Measurements from ENCODE around the gene SHLD2.

SHLD2 gene, protein sequence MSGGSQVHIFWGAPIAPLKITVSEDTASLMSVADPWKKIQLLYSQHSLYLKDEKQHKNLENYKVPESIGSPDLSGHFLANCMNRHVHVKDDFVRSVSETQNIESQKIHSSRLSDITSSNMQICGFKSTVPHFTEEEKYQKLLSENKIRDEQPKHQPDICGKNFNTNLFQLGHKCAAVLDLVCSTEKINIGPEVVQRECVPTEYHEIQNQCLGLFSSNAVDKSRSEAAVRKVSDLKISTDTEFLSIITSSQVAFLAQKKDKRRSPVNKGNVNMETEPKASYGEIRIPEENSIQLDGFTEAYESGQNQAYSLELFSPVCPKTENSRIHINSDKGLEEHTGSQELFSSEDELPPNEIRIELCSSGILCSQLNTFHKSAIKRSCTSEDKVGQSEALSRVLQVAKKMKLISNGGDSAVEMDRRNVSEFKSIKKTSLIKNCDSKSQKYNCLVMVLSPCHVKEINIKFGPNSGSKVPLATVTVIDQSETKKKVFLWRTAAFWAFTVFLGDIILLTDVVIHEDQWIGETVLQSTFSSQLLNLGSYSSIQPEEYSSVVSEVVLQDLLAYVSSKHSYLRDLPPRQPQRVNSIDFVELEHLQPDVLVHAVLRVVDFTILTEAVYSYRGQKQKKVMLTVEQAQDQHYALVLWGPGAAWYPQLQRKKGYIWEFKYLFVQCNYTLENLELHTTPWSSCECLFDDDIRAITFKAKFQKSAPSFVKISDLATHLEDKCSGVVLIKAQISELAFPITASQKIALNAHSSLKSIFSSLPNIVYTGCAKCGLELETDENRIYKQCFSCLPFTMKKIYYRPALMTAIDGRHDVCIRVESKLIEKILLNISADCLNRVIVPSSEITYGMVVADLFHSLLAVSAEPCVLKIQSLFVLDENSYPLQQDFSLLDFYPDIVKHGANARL

GRCh38 chr10:87094373-87095235, at the start of gene SHLD2, which contains the start of gene GLUD1:
SHLD2 (plus strand) TSS chr10:87095206; CDS start chr10:87151355, 56,149 bp downstream.
GLUD1 (minus strand) TSS chr10:87094843; CDS start chr10:87094769, 74 bp downstream.
- Mint-ChIP-seq H3K27ac (peak within 1 kb of the TSS; percentile 96), H3K9me3 (no peaks in the 10 kb centered on the region), H3K27me3 (ENCODE audit: low read depth) (no peaks in the 10 kb centered on the region), H3K4me3 (peak within 1 kb of the TSS; percentile 92), H3K4me1 (ENCODE audit: low read depth) (peaks cover 46% of the 10 kb centered on the region), H3K36me3 (ENCODE audit: low read depth) (peaks cover 28% of the 10 kb centered on the region)

DNA sequence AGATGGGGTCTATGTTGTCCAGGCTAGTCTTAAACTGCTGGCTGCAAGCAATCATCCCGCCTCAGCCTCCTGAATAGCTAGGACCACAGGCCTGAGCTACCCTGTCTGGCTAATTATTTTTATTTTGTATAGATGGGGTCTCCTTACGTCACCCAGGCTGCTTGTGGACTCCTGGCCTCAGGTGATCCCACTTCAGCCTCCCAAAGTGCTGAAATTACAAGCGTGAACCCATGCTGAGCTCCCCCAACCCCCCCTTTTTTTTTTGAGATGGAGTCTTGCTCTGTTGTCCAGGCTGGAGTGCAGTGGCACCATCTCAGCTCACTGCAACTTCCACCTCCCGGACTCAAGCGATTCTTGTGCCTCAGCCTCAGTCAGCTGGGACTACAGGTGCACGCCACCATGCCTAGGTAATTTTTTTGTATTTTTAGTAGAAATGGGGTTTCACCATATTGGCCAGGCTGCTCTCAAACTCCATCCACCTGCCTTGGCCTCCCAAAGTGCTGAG, 49.5 kb upstream of the SHLD2 start:
- Mint-ChIP-seq H3K27me3 (ENCODE audit: low read depth) (no peaks in the 10 kb centered on the region), H3K4me3 (no peak overlapping the region), H3K27ac (no peak overlapping the region), H3K9me3 (no peaks in the 10 kb centered on the region), H3K36me3 (ENCODE audit: low read depth) (peaks cover 21% of the 10 kb centered on the region), H3K4me1 (ENCODE audit: low read depth) (no peaks in the 10 kb centered on the region)

GRCh38 chr10:87053111-87053510, 41.9 kb upstream of the SHLD2 start:
- H3K27ac Mint-ChIP-seq = no peak overlapping the region
- H3K36me3 Mint-ChIP-seq (ENCODE audit: low read depth) = peaks cover 27% of the 10 kb centered on the region
- H3K4me1 Mint-ChIP-seq (ENCODE audit: low read depth) = no peaks in the 10 kb centered on the region
- H3K4me3 Mint-ChIP-seq = no peak overlapping the region
- no peaks in the 10 kb centered on the region for H3K27me3 Mint-ChIP-seq (ENCODE audit: low read depth)
- no peaks in the 10 kb centered on the region for H3K9me3 Mint-ChIP-seq

DNA sequence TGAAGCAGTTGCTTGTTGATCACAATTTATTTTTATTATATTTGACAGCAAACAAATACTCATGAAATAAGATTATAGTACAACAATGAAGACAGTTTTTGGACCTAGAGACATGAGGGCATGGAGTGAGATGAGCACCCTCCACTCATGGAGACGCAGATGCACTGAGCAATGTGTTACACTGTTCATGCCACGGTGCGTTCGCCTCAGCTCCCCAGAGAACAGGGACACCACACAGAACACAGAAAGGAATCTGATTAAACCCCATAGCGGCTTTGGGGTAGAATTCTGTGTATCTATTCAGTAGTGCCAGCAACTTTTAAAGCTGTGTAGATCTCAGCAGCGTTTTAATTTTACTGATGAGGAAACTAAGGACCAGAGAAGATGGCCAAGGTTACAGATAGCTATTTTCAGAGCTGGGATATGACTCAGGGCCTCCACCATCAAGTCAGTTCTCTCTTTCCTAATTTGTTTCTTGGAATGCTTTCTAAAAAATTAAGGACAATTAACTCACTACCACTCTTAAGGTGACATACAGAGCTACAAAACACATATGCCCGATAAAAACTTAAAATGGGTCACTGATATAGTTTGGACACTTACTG, 41.3 kb upstream of the SHLD2 start:
- no peaks in the 10 kb centered on the region for H3K9me3 Mint-ChIP-seq
- H3K36me3 Mint-ChIP-seq (ENCODE audit: low read depth) = peaks cover 29% of the 10 kb centered on the region
- no peaks in the 10 kb centered on the region for H3K4me1 Mint-ChIP-seq (ENCODE audit: low read depth)
- H3K4me3 Mint-ChIP-seq = no peak overlapping the region
- no peak overlapping the region for H3K27ac Mint-ChIP-seq
- no peaks in the 10 kb centered on the region for H3K27me3 Mint-ChIP-seq (ENCODE audit: low read depth)

- no peaks in the 10 kb centered on the region for H3K27me3 Mint-ChIP-seq (ENCODE audit: low read depth)
- H3K27ac Mint-ChIP-seq = no peak overlapping the region
- H3K4me3 Mint-ChIP-seq = no peak overlapping the region
- no peaks in the 10 kb centered on the region for H3K4me1 Mint-ChIP-seq (ENCODE audit: low read depth)
- peaks cover 37% of the 10 kb centered on the region for H3K36me3 Mint-ChIP-seq (ENCODE audit: low read depth)
- H3K9me3 Mint-ChIP-seq = no peaks in the 10 kb centered on the region
These were observed 40.4 kb upstream of the SHLD2 start for GRCh38 chr10:87054373-87055295.

GRCh38 chr10:87058171-87058570, 36.8 kb upstream of the SHLD2 start:
- no peaks in the 10 kb centered on the region for H3K4me1 Mint-ChIP-seq (ENCODE audit: low read depth)
- no peaks in the 10 kb centered on the region for H3K27me3 Mint-ChIP-seq (ENCODE audit: low read depth)
- no peak overlapping the region for H3K27ac Mint-ChIP-seq
- no peaks in the 10 kb centered on the region for H3K9me3 Mint-ChIP-seq
- H3K36me3 Mint-ChIP-seq (ENCODE audit: low read depth) = peaks cover 42% of the 10 kb centered on the region
- no peak overlapping the region for H3K4me3 Mint-ChIP-seq

GRCh38 chr10:87059401-87059800, 35.6 kb upstream of the SHLD2 start:
- Mint-ChIP-seq H3K4me3 (no peak overlapping the region), H3K4me1 (ENCODE audit: low read depth) (no peaks in the 10 kb centered on the region), H3K9me3 (no peaks in the 10 kb centered on the region), H3K27ac (no peak overlapping the region), H3K36me3 (ENCODE audit: low read depth) (peaks cover 44% of the 10 kb centered on the region), H3K27me3 (ENCODE audit: low read depth) (no peaks in the 10 kb centered on the region)

DNA sequence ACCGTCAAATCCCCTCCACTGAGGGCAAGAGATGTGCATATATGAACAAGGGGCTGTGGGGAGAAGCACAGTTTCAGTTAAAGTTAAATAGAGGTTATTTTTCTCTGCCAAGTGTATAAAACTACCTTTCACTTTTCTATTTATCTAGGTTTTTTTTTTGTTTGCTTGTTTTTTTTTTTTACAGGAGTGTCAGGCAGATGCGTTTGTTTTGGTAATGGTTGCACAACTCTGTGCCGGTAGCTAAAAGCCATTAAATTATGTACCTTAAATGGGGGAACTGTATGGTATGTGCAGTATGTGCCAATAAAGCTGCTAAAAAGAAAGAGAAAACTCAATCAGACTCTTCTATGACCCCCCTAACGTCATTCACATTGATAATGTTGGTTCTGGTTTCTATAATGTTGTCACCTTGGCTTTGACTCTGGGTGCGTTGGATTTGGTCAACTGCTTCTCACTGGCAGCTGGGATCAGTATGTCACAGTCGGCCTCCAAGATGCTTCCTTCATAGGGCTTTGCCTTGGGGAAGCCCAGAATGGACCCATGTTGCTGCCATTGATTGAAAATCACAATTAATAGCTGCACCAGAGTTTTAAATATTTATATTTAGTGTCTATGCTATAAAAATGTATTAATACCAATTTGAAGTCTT, 34.6 kb upstream of the SHLD2 start:
- no peaks in the 10 kb centered on the region for H3K4me1 Mint-ChIP-seq (ENCODE audit: low read depth)
- no peaks in the 10 kb centered on the region for H3K9me3 Mint-ChIP-seq
- no peak overlapping the region for H3K4me3 Mint-ChIP-seq
- no peaks in the 10 kb centered on the region for H3K27me3 Mint-ChIP-seq (ENCODE audit: low read depth)
- H3K36me3 Mint-ChIP-seq (ENCODE audit: low read depth) = peaks cover 44% of the 10 kb centered on the region
- no peak overlapping the region for H3K27ac Mint-ChIP-seq

DNA sequence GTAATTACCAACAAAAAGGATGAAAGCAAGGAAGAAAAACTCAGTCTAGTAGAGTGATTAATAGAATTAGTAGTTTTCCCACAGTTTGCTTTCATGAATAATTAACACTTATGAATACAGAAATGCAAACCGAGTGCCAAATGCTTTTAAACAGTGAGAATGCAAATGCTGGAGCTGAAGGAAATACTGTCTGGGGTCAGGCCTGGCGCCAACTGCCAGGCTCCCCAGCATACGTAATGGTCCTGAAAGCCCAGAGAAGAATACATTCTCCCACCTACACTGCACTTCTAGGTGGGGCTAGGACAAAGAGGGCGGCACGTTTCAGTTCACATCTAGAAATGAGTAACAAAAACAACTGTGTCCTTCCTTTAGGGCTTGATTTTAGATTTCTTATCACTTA, 30.4 kb upstream of the SHLD2 start:
- no peaks in the 10 kb centered on the region for H3K9me3 Mint-ChIP-seq
- no peak overlapping the region for H3K27ac Mint-ChIP-seq
- H3K4me1 Mint-ChIP-seq (ENCODE audit: low read depth) = no peaks in the 10 kb centered on the region
- H3K4me3 Mint-ChIP-seq = no peak overlapping the region
- H3K36me3 Mint-ChIP-seq (ENCODE audit: low read depth) = peaks cover 45% of the 10 kb centered on the region
- no peaks in the 10 kb centered on the region for H3K27me3 Mint-ChIP-seq (ENCODE audit: low read depth)

DNA sequence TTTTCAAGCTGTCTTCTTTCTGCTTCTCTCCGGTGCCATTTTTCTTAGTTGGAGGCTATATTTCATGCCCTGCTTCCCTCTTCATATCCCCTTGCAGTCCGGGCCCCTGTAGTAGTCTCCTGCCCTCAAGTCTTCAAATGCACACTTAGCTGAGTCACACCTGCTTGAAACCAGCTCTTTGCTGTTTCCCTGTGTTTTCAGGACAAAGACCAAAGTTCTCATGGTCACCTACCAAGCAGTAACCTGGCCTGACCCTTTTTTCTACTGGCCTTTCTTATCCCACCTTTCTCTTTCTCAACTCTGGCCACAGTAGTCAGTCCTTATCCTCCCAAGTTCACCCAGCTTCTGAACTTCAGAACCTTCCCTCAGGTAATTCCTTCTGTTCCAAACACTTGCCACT, 28.8 kb upstream of the SHLD2 start:
- no peak overlapping the region for H3K4me3 Mint-ChIP-seq
- H3K9me3 Mint-ChIP-seq = no peaks in the 10 kb centered on the region
- no peaks in the 10 kb centered on the region for H3K4me1 Mint-ChIP-seq (ENCODE audit: low read depth)
- H3K27me3 Mint-ChIP-seq (ENCODE audit: low read depth) = no peaks in the 10 kb centered on the region
- peak overlapping the region; percentile 29 for H3K27ac Mint-ChIP-seq
- peaks cover 37% of the 10 kb centered on the region for H3K36me3 Mint-ChIP-seq (ENCODE audit: low read depth)

DNA sequence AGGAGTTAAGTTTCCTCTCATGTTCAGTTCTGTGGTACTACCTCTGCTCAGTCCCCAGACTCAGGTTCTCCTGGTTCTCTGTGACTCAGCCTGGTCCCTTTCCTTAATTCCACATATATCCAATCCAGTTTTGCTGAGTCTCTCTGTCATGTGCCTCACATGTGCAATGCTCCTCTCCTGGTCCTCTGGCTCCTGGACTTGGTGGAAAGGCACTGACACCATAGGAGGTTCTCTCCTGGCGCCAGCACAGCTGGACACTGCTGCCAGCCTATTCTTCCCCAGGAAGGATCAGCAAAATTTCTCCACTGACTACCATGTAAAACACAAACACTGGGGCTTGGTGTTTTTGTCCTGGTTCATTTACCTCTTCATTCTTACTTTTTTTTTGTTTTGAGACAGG, 28.1 kb upstream of the SHLD2 start:
- no peaks in the 10 kb centered on the region for H3K9me3 Mint-ChIP-seq
- H3K4me3 Mint-ChIP-seq = no peak overlapping the region
- no peak overlapping the region for H3K27ac Mint-ChIP-seq
- no peaks in the 10 kb centered on the region for H3K4me1 Mint-ChIP-seq (ENCODE audit: low read depth)
- H3K36me3 Mint-ChIP-seq (ENCODE audit: low read depth) = peaks cover 40% of the 10 kb centered on the region
- no peaks in the 10 kb centered on the region for H3K27me3 Mint-ChIP-seq (ENCODE audit: low read depth)

DNA sequence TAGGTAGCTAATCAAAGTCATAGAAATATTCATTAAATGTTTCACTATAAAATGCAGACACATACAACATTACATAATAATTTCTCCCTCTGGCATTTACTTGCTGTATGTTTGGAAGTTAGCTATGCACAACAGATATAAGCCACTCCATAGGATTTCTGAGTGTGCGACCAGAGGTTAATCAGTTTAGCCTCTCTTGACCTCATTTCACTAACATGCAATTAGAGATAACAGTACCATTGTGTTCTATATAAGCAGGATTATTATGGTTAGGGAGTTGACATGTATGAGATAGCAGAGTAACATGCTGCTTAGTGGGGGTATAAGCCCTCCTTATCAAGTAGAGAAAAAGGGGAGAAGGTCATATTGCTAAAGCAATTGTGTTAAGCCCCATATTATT, 26.7 kb upstream of the SHLD2 start:
- H3K9me3 Mint-ChIP-seq = no peaks in the 10 kb centered on the region
- no peaks in the 10 kb centered on the region for H3K4me1 Mint-ChIP-seq (ENCODE audit: low read depth)
- H3K4me3 Mint-ChIP-seq = no peak overlapping the region
- H3K27ac Mint-ChIP-seq = no peak overlapping the region
- no peaks in the 10 kb centered on the region for H3K27me3 Mint-ChIP-seq (ENCODE audit: low read depth)
- peaks cover 46% of the 10 kb centered on the region for H3K36me3 Mint-ChIP-seq (ENCODE audit: low read depth)

All from T-helper 1 cell treated with Interleukin-12 subunit alpha and Interleukin-12 subunit beta and Interleukin-4 antibody, amounts not matched to agents 30 μg/mL and 1 μg/mL, for 36 hours (primary cell).